A549 (cell line): Measurements from ENCODE around the gene HACL1.

Experiments
- ESRRA ChIP-seq: fragments of 150-350 bp; IDR thresholded peaks from 2 replicates; pipeline ENCODE4 v1.6.1; 2014; ENCODE audit warnings: mild to moderate bottlenecking, low read length, borderline replicate concordance
- JUN ChIP-seq, 2 experiments: fragments of >200 bp; sonication (Bioruptor Twin); formaldehyde crosslinking; IDR thresholded peaks; 2 replicates in 1 of 2; 3 replicates in 1 of 2; pipeline ENCODE4 v1.6.1; 2016 to 2017
- POLR2A ChIP-seq: IDR thresholded peaks from 2 replicates; pipeline ENCODE4 v1.6.1; 2012; ENCODE audit warnings: mild to moderate bottlenecking, low read length
- POLR2AphosphoS2 ChIP-seq: conservative IDR thresholded peaks from 2 replicates; pipeline ENCODE4 v1.6.1; 2012; ENCODE audit warnings: low read length, improper control_type of control experiment, inconsistent platforms
- SMC3 ChIP-seq: fragments of >200 bp; sonication (Bioruptor Twin); formaldehyde crosslinking; IDR thresholded peaks from 3 replicates; pipeline ENCODE4 v1.6.1; 2018; ENCODE audit warnings: inconsistent platforms
- TF ChIP-seq, protein P1 (sequence below): fragments of >200 bp; sonication (Bioruptor Twin); formaldehyde crosslinking; IDR thresholded peaks from 3 replicates; pipeline ENCODE4 v1.5.1; 2016

DNA sequence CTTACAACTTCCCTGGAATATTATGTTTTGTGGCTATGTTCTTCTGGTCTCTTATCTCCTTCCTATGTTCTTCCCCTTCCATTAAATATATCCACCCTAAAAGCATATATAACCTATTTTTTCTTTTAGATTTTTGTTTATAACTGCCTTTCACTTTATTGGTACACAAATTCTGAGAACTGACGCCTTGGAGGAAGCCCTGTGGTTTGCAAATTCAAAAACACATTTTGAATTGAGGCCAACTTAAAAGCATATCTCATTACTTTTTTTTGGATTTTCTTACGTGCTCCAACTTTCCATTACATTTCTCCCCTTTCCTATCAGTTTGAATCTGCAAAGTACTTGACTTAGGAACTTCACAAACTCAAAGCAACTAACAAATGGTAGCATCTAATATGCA is 64.5 kb downstream of the HACL1 start:
- TF ChIP-seq SMC3 (no peak), POLR2AphosphoS2 (no peak), ESRRA (no peak), JUN (IDR thresholded peaks at IDR 0.05) (no peak), POLR2A (no peak)
- TF ChIP-seq, protein P1, sequence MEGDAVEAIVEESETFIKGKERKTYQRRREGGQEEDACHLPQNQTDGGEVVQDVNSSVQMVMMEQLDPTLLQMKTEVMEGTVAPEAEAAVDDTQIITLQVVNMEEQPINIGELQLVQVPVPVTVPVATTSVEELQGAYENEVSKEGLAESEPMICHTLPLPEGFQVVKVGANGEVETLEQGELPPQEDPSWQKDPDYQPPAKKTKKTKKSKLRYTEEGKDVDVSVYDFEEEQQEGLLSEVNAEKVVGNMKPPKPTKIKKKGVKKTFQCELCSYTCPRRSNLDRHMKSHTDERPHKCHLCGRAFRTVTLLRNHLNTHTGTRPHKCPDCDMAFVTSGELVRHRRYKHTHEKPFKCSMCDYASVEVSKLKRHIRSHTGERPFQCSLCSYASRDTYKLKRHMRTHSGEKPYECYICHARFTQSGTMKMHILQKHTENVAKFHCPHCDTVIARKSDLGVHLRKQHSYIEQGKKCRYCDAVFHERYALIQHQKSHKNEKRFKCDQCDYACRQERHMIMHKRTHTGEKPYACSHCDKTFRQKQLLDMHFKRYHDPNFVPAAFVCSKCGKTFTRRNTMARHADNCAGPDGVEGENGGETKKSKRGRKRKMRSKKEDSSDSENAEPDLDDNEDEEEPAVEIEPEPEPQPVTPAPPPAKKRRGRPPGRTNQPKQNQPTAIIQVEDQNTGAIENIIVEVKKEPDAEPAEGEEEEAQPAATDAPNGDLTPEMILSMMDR, result no peak
